NCI-H82 treated with DMSO at 0.1 percent for 48 hours (cell line): ENCODE results near the gene TP73.

Experiments
- DNase-seq: peaks from one replicate; lab custom pipeline; 2025; ENCODE audit not compliant: unreplicated experiment; lab: John Stamatoyannopoulos, UW

Gene TP73

DNA sequence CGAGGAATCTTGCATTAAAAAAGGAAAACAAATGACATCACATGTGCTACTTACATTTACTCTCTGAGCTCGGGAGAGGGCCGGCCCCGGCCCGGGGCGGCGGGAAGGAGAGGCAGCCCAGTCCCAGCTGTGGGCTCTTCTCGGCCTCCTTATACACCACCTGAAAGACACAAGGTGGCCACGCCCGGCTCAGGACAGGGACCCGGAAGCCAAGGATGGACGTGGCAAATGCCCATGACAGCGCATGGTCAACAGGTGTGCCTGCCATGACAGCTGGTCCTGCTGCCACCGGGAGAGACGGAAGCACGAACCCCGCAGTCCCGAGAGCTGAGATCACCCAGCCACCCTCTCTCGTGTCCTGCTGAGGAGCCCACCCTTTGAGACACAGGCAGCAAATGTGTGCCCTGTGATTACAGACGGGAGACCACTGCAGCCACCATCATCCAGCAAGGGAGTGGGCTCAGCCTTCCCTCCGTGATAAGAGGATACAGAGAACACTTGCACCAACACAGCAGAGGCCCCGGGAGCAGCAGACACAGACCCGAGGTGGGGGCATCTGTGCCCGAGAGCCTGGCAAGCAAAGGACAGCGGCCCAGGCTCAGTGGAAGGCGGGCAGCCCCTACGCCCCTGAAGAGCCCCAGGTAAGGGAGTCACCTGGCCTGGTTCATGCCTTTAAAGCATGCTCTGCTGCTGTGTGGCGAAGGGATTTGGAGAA, 18.8 kb upstream of the TP73 start:
- DNase-seq: no peak

DNA sequence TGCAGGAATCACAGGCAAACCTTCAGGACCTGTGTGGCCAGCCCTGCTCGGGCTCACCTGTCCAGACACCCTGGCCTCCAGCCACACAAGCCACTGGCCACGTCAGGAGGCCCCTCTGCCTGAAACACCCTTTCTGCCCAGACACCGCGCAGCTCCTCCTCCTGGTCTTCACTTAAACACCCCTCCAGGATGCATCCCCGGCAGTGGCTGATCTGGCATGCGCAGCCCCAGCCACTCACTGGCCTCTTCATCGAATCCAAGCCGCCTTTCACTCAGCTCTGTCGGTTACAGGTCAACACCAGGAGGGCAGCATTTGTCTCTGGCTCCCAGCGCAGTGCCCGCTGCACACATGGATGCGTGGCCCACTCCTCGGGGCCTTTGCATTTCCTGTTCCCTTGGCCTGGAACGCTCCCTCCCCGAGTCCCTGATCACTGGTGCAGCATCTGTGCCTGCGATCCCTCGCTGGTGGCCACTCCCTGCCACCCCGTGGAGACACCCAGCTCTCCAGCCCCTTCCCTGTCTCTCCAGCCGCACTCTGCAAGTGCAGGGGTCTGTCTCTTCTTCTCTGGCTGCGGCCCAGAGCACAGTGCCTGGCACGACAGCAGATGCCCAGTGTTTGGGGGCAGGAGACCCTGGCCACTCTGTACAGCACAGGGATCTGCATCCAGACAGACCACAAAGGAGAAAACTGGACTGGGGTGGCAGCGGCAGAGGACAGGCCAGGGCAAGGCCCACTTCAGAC, 18.1 kb upstream of the TP73 start:
- no peak for DNase-seq

DNA sequence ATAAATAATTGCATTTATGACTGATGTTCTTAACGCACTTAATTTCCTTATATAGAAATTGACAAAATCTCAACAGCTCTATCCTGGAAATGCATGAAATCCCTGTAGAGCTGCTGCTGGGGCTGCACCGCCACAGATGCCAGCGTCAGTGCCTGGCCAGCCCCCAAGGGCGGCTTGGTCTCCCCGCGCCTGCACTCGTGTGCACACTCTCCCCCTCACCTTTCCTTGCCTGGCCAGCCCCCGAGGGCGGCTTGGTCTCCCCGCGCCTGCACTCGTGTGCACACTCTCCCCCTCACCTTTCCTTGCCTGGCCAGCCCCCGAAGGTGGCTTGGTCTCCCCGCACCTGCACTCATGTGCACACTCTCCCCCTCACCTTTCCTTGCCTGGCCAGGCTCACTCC, 16.2 kb upstream of the TP73 start:
- DNase-seq: no peak

DNA sequence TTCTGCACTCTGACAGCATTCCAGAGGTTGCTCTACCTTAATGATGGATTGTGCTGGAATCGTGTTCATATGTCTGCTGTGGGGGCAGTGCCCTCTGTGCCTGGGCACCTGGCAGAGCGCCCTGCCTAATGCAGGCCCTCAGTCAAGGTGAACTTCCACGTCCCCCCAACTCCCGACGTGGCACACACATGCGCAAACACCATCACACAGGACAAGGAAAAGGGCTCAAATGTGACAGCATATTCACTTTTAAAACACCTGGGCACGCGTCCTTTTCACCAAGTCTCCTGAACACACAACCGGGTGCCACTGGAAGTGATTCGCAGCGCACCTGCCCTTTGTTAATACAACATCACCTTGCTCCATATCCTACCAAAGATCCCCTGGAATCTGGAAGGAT, 15.8 kb upstream of the TP73 start:
- no peak for DNase-seq

DNA sequence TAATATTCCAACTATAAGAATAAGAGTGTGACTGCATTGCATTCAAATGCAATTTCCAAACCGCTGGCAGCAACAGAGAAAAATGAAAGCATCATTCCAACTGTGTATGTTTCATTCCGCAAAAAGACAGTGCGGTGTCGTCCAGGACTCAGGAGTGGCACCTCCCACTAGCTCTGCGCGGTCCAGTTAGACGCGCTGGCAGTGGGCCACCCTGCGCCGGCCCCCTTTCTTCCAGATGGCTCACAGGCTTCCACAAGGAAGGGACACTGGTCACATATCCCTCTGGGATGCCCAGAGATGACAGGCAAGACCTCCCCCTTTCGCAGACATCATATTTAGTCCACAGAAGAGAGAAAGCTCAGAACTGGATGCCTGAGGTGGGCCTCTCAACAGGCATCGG, 14.3 kb upstream of the TP73 start:
- DNase-seq: no peak

DNA sequence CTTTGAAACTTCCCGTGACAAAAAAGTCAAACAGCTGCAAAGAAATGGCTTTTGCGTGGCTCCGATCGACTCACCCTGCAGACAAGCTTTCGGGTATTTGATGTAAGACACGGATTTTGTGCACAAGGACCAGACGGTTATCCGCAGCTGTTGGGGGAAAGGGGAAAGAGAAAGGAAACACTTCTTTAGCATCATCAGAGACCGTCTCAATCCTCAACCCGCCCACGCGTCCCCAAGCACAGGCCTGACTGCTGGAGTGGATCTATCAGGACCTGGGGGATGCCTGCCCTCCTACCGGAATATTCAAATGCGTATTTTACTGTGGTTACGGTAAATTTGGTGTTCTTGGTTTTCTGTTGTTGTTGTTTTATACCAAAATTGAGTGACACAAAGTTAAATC, 13.6 kb upstream of the TP73 start:
- no peak for DNase-seq

DNA sequence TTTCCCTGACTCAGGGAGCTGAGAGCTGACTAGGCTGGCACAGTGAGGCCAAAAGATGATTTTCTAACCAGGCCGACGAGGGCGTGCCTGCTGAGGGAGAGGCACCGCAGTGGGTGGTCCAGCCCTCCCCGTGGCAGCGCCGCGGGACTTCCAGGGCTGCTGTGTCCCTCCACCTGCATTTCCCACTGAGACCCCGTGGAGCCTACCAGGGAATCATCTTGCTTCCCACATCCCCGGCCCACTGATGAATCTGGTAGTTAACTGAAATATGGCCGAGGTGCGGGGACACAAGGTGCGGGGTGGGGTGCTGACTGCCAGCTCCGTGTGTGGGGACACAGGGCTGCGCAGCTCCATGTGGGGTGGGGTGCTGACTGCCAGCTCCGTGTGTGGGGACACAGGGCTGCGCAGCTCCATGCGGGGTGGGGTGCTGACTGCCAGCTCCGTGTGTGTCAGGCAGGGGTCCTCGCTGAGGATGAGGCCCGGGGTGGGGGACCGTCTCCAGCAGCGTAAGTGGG, 12.9 kb upstream of the TP73 start:
- no peak for DNase-seq

DNA sequence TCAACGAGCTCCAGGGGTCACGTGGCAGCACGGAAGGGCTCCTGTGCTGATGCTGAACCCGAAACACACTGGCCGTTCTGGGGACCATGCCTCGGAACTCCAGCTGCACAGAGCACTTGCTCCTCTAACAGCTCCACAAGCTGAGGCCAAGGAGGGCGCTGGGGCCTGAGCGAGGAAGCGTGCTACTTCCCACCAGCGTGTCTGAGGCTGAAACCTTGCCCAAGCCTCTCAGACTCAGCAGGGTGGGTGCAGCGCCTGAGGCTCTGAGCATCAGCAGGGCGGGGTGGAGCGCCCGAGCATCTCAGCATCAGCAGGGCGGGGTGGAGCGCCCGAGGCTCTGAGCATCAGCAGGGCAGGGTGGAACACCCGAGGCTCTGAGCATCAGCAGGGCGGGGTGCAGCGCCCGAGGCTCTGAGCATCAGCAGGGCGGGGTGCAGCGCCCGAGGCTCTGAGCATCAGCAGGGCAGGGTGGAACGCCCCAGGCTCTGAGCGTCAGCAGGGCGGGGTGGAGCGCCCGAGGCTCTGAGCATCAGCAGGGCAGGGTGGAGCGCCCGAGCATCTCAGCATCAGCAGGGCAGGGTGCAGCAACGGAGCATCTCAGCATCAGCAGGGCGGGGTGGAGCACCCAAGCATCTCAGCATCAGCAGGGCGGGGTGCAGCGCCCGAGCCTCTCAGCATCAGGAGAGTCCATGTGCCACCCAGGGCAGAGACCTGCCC, 12.0 kb upstream of the TP73 start:
- DNase-seq: no peak

DNA sequence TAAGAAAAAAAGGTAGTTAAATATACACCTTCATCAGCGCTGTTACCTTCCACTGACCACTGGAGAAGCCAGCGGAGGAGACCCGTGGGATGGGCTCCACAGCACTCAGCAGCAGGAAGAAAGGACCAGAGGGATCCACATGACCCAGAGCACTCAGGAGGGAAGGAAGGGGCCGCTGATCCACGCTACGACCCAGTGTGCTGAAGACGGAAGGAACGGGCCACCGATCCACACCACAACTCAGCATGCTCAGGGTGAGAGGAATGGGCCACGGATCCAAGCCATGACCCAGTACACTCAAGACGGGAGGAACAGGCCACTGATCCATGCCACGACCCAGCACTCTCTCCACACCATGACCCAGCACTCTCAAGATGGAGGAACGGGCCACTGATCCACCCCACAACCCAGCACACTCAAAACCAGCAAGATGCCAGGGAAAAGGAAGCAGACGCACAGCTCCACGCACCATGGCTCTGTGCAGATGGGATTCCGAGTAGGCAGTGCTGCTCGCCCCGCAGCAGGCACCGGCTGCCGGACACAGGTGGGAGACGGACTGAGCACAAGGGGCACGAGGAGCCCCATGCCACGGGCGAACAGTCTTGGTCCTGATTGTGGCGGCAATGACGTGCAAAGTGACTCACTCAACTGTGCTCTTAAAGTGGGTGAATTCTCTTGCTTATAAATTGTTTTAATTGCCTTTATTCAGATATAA, 11.1 kb upstream of the TP73 start:
- no peak for DNase-seq

DNA sequence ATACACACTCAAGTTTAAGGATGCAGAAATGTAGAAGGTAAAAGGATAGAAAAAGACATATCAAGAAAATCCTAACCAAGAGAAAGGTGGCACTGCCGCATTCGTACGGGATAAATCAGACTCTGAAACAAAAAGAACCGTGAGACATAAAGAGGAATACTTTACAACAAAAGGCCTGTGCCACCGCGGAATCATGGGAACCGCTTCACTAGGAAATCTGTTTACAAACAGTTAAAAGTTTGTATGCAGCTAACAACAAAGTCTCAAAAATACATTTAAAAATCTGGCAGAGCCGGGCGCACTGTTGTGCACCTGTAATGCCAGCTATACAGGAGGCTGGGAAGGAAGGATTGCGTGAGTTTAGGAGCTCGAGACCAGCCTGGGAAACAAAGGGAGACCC, 10.5 kb upstream of the TP73 start:
- no peak for DNase-seq

DNA sequence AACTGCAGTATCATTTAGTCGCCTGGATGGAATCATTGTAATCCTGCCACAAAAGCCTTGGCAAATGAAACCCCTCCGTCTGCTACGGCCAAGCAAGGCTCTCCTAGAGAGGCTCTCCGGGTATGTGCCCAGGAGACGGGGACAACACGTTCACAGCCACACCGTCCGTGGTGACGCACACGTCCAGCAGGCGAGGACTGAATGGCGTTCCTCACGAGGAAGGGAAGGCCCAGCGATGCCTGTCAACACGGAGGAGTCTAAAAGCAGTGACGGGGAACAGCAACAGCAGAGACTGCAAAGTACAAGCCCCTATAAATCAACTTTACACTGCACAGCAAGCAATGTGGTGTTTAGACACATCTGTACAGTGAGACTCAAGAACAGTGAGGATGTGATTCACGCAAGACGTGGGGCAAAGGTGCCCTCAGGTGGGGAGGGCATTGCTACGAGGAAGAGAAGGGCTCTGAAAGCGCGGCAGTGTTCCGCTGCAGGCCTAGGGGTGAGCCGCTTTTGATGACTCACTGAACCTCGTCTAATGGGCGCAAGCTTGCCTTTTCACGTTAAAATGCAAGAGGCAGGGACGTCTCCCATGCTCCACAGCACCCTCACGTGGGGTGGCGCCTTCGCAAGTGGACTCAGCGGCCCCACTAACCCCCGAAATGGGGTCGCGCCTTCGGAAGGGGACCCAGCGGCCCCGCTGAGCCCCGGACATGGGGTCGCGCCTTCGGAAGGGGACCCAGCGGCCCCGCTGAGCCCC, 9.2 kb upstream of the TP73 start:
- DNase-seq: no peak

DNA sequence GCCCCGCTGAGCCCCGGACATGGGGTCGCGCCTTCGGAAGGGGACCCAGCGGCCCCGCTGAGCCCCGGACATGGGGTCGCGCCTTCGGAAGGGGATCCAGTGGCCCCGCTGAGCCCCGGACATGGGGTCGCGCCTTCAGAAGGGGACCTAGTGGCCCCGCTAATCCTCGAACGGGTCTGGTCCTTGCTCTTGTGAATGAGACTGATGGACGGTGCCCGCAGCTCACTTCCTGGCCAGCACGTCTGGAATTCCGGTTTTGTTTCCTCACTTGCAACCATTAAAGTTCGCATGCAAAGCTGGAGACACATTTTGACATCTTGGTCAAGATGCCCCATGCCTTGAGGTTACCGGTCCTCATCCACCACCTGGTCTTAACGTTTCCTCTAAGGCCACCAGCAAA, 8.0 kb upstream of the TP73 start:
- no peak for DNase-seq

DNA sequence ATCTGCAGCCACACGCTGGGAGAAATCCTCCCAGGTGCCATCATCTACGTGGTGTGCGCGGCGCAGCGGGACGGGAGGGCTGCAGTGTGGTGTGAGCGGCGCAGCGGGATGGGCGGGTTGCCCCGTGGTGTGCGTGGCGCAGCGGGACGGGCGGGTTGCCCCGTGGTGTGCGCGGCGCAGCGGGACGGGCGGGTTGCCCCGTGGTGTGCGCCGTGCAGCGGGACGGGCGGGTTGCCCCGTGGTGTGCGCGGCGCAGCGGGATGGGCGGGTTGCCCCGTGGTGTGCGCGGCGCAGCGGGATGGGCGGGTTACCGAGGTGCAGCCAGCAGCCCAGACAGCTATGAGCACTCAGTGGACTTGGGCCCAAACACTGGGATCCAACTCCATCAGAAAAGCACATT, 7.1 kb upstream of the TP73 start:
- DNase-seq: no peak

DNA sequence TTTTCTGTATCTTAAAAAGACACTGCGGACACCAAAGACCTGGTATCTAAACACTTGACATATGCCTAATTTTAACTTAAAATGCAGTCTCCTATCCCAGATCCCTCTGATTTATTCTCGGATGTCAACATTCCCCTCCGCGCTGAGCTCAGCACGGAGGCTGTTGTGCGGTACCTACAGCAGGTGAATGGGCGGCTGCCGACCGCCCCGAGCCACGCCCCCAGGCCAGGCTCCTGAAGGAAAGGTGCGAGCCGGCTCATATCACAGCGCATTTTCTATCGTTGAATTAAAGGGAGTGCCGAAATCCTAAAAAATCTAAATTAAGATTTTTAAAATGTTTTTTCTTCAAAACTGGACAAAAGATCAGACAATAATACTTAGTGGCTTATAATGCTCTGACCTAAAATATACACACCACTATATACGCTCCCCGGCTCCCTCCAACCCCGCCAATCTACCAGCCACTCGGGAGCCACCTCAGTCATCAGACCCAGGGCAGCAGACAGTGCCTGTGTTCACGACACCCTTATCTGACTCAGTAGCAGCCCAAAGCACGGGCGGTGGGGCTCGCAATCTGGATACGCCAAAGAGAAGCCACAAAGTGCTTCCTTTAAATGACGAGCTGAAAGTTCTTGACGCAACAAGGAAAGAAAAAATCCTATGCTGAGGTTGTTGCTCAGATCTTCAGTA, 6.5 kb upstream of the TP73 start:
- DNase-seq: no peak

DNA sequence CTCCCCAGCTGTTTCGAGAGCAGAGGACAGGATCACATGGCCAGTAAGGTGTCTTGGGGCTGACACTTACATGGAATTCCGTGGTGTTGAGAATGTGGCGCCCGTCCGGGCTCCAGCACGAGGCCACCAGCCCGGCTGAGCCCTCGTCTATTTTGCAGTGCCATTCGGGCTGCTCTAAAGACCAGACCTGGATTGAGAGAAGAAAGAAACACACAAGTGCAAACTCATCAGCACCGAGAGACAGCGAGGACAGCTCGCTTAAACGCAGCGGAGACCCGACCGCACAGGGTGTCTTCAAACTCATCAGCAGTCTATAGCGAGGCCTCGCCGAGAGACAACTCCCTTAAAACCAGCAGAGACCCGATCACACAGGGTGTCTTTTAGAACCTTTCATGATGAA, 5.7 kb upstream of the TP73 start:
- no peak for DNase-seq

DNA sequence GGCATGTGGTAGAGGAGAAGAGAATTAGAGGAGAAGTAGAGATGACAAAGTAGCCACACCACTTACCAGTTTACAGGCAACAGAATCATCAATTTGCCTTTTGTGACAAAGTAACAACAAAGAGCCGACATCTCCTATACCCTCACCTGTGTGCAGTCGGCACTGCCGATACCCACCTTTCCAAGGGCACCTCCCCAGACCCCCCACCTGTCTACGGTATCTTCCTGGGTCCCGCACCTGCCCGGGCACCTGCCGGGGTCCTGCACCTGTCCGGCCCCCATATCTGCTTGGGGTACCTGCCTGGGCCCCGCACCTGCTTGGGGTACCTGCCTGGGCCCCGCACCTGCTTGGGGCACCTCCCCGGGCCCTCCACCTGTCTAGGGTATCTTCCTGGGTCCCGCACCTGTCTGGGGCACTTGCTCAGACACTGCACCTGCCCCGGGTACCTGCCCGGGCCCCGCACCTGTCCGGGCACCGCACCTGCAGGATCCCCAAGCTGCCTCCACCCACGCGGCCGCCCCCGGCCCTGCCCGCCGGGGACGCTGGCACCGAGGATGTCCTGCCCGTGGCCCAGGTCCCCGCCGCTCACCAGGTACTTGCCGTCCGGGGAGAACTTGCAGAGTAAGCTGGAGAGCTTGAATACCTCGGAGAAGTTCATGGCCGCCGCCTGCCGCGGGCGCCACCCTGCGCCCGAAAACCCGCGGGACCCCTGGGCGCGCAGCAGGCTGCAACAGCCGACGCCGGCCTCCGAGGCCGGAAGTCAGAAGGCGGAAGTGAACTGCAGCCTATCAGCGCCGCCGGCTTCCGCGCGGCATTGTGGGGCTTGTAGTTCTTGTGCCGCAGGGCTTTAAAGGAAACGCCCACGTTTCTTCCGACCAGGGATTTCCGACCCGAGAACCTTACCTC, 2.7 kb upstream of the TP73 start, which contains the start of gene WRAP73:
Gene WRAP73, minus strand, starts transcription at position 762 of the 906 bp plus-strand sequence. Its CDS starts 104 bp downstream, at position 658.
- DNase-seq: peak; percentile 87

DNA sequence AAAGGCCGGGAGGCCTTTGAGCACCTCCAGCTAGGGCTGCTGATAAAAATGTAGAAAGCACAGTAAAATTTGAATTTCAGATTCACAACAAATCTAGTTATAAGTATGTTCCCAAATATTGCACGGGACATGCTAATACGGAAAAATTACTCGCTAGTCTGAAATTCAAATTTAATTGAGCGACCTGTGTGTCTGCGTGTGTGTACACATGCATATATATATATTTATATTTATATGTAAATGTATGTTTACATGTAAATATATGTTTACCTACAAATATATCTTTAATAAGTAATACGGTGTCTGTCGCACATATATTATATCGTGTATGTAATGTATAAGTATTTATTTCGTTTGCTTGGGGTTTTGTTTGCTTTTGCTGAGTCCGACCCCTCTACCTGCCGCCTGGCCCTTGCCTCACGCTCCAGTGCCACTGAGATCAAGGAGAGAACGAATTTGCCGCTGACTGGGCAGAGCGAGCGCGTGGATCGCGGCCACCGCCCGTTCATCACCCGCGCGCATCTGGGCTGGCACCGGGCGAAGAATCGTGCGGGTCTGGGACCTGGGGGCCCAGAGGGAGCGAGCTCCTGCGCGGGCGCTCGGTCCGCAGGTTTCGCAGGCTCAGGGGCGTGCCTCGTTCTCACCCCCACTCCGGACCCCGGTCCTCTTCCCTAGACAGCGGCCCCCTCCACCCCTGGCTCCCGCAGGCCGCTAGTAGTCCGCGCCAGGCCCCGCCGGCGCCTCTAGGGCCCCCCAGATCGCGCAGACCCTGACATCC, 1.9 kb upstream of the TP73 start:
- no peak for DNase-seq
